Heart left ventricle (tissue), 16 donors: Measurements from ENCODE around the gene TP53AIP1. TPM values are rescaled to one million over a fixed set of nuclear protein-coding genes. Genes with fewer than 3 reads are reported as not detected.

Experiments used
- ATAC-seq, 4 donors: fragments of 200-7000 bp; cut with Tn5 transposase; one replicate each; pipeline ENCODE4 v1.9.1; 2020 to 2022; ENCODE audit warnings: moderate library complexity in 4 of 4, mild to moderate bottlenecking in 3 of 4, moderate number of reproducible peaks in 1 of 4
- DNase-seq, 5 donors: peaks; one replicate each; pipeline ENCODE4 v3.0.0-alpha.2; 2020
- H3K27ac ChIP-seq, 12 donors: fragments of 200-600 bp; sonication (generic) in 4 of 12; one replicate each; pipeline versions ENCODE4 v1.5.0 to v1.8.0; 2016 to 2022; ENCODE audit warnings: mild to moderate bottlenecking in 2 of 12
- H3K27me3 ChIP-seq, 9 donors: fragments of 200-600 bp; sonication (generic) in 2 of 9; one replicate each; pipeline versions ENCODE4 v1.5.1 to v1.8.0; 2016 to 2022; ENCODE audit warnings: mild to moderate bottlenecking in 3 of 9
- H3K36me3 ChIP-seq, 9 donors: fragments of 200-600 bp; sonication (generic) in 2 of 9; one replicate each; pipeline versions ENCODE4 v1.5.0 to v1.8.0; 2018 to 2022; ENCODE audit warnings: mild to moderate bottlenecking in 2 of 9
- H3K4me1 ChIP-seq, 12 donors: fragments of 200-600 bp; sonication (generic) in 4 of 12; one replicate each; pipeline versions ENCODE4 v1.5.0 to v1.8.0; 2016 to 2022; ENCODE audit warnings: mild to moderate bottlenecking in 3 of 12
- H3K4me3 ChIP-seq, 12 donors: fragments of 200-600 bp; sonication (generic) in 4 of 12; one replicate each; pipeline versions ENCODE4 v1.5.0 to v1.8.0; 2017 to 2022; ENCODE audit warnings: mild to moderate bottlenecking in 9 of 12, moderate library complexity in 4 of 12
- H3K9me3 ChIP-seq, 12 donors: fragments of 200-600 bp; sonication (generic) in 4 of 12; one replicate each; pipeline versions ENCODE4 v1.5.0 to v1.8.0; 2016 to 2022; ENCODE audit warnings: mild to moderate bottlenecking in 1 of 12
- POLR2A ChIP-seq, 2 donors: fragments of 450-650 bp; IDR thresholded peaks; one replicate each; pipeline ENCODE4 v1.6.1; 2017; ENCODE audit warnings: antibody characterized with exemption in 2 of 2, mild to moderate bottlenecking in 2 of 2, moderate library complexity in 2 of 2
- WGBS, 4 donors: extraction: QIAGEN DNeasy Blood & Tissue Kit in 2 of 4; methylation state at CpG; one replicate each; pipeline versions ENCODE4 v1.1.5 to v1.1.7; 2013 to 2018; 5-methylcytosine and 5-hydroxymethylcytosine counted together
- intact Hi-C, 10 donors: fragments of 100-400 bp; cut with DNase I; formaldehyde crosslinking; loops; one replicate each; pipeline versions ENCODE4 v1.11.1 to v1.14.2; 2022
- polyA plus RNA-seq, 2 donors: library from polyadenylated mRNA; stranded (reverse); fragments of 200-250 nt; gene quantifications; one replicate each; pipeline ENCODE4 v1.2.3, GENCODE V29; 2013
- total RNA-seq, 9 donors: library from RNA; depleted of rRNA in 2 of 9; stranded (reverse); fragments of >200 nt in 2 of 9; fragmentation: NEBNext Ultra II Directional in 3 of 9; extraction: Animal tissue kit (Norgen Biotek cat#: 25700) in 3 of 9; gene quantifications; one replicate each; pipeline versions ENCODE4 v1.1.0 to v1.2.4, GENCODE V29; 2016 to 2023
- TF ChIP-seq, protein P1 (sequence below), 12 donors: fragments of 200-600 bp; sonication (generic) in 4 of 12; IDR thresholded peaks; one replicate each; pipeline versions ENCODE4 v1.5.0 to v1.8.0; 2018 to 2022; ENCODE audit warnings: antibody characterized with exemption in 12 of 12, mild to moderate bottlenecking in 5 of 12
- donor health status: ischemic (EF 13 %, LVEDD 7.1; RV severe dilation, severe dysfunction).
- donor health status: healthy with polysubstance abuse.
- donor health status: DM: no; HTN: yes; CAD: no.
- donor health status: DM: no; HTN: no; CAD: no.
- donor health status: ischemic (EF 25% LVEDD 6.9; RV normal size, moderate dysfunction).
- donor health status: ischemic (EF 25% LVEDD 5.7; RV mildly dilated, moderate dysfunction).
- donor health status: healthy.
- donor health status: DM: yes; HTN: yes; CAD: no.
- donor health status: ischemic (EF 35%, LVEDD 5.7; RV mildly dilated, moderate dysfunction).
- donor health status: nonischemic (EF 11% LVEDD 7.7; RV severe dilation, severe dysfunction).
- donor health status: DM: yes; HTN: yes; CAD: no.
- donor health status: PGD.
- donor health status: ischemic (EF 29% LVEDD 5.4; RV normal size, mild dysfunction).
- donor health status: nonischemic (EF 23%, LVEDD 6.1; RV moderate dilation, normal function).

The TP53AIP1 gene
- total and polyA plus RNA-seq, 11 donors: 0.01 TPM; not detected in 10

- no peaks in the 10 kb centered on the region for H3K9me3 ChIP-seq
- H3K4me1 ChIP-seq: peaks cover 0 to 13% (median 3%) of the 10 kb centered on the region in 12 donors
- no peaks in the 10 kb centered on the region for H3K36me3 ChIP-seq
- no peaks in the 10 kb centered on the region for H3K27me3 ChIP-seq
- 75 to 83% (median 81%) methylated on average over 16 to 18 of the region's 18 CpGs for WGBS, 4 donors
- no peak for TF ChIP-seq POLR2A (IDR thresholded peaks at IDR 0.05)
- TF ChIP-seq, protein P1, sequence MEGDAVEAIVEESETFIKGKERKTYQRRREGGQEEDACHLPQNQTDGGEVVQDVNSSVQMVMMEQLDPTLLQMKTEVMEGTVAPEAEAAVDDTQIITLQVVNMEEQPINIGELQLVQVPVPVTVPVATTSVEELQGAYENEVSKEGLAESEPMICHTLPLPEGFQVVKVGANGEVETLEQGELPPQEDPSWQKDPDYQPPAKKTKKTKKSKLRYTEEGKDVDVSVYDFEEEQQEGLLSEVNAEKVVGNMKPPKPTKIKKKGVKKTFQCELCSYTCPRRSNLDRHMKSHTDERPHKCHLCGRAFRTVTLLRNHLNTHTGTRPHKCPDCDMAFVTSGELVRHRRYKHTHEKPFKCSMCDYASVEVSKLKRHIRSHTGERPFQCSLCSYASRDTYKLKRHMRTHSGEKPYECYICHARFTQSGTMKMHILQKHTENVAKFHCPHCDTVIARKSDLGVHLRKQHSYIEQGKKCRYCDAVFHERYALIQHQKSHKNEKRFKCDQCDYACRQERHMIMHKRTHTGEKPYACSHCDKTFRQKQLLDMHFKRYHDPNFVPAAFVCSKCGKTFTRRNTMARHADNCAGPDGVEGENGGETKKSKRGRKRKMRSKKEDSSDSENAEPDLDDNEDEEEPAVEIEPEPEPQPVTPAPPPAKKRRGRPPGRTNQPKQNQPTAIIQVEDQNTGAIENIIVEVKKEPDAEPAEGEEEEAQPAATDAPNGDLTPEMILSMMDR (IDR thresholded peaks at IDR 0.05): no peak
- DNase-seq (no peak), ATAC-seq (peak in 3 of 4 donors; percentile 9 to 30 (median 27))
- H3K27ac ChIP-seq: peak overlapping the region in 4 of 12 donors; percentile 16 to 63 (median 32)
- H3K4me3 ChIP-seq: no peak overlapping the region
- intact Hi-C loops: loop anchor here in 1 of 10 donors (5.0 kb wide), 1 partner anchor 43 kb away; no protein-coding TSS in a partner anchor
Measured at GRCh38 chr11:128914216-128915148, 28.2 kb downstream of the TP53AIP1 start.

- no peak for DNase-seq
- Histone ChIP-seq H3K27ac (no peak overlapping the region), H3K4me1 (peaks cover 0 to 20% (median 10%) of the 10 kb centered on the region in 12 donors), H3K27me3 (no peaks in the 10 kb centered on the region), H3K36me3 (no peaks in the 10 kb centered on the region), H3K9me3 (no peaks in the 10 kb centered on the region), H3K4me3 (no peak overlapping the region)
- no peak for ATAC-seq
- WGBS, 4 donors: 70 to 80% (median 75%) methylated on average over 1 to 5 of the region's 5 CpGs
- intact Hi-C loops: loop anchor here in 1 of 10 donors (2.0 kb wide), 1 partner anchor 39 kb away; no protein-coding TSS in a partner anchor
- TF ChIP-seq, protein P1 (IDR thresholded peaks at IDR 0.05): no peak
- TF ChIP-seq POLR2A (IDR thresholded peaks at IDR 0.05): no peak
Measured at GRCh38 chr11:128913806-128914205, 28.9 kb downstream of the TP53AIP1 start.

DNA sequence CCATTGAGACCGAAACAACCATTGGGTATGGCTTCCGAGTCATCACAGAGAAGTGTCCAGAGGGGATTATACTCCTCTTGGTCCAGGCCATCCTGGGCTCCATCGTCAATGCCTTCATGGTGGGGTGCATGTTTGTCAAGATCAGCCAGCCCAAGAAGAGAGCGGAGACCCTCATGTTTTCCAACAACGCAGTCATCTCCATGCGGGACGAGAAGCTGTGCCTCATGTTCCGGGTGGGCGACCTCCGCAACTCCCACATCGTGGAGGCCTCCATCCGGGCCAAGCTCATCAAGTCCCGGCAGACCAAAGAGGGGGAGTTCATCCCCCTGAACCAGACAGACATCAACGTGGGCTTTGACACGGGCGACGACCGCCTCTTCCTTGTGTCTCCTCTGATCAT lies 31.0 kb downstream of the TP53AIP1 start:
- Histone ChIP-seq H3K36me3 (no peaks in the 10 kb centered on the region), H3K27ac (no peak overlapping the region), H3K4me3 (no peak overlapping the region), H3K4me1 (peaks cover 0 to 29% (median 17%) of the 10 kb centered on the region in 12 donors), H3K27me3 (no peaks in the 10 kb centered on the region), H3K9me3 (no peaks in the 10 kb centered on the region)
- DNase-seq (no peak), ATAC-seq (no peak)
- 97 to 98% (median 97%) methylated on average over 17 to 18 of the region's 18 CpGs for WGBS, 4 donors
- no peak for TF ChIP-seq POLR2A (IDR thresholded peaks at IDR 0.05)
- TF ChIP-seq, protein P1 (IDR thresholded peaks at IDR 0.05): no peak
- intact Hi-C loops: loop anchor here in 1 of 10 donors (2.0 kb wide), 1 partner anchor 41 kb away; no protein-coding TSS in a partner anchor

DNA sequence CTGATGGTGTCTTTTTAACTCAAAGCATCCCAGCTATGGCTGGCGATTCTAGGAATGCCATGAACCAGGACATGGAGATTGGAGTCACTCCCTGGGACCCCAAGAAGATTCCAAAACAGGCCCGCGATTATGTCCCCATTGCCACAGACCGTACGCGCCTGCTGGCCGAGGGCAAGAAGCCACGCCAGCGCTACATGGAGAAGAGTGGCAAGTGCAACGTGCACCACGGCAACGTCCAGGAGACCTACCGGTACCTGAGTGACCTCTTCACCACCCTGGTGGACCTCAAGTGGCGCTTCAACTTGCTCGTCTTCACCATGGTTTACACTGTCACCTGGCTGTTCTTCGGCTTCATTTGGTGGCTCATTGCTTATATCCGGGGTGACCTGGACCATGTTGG lies 31.4 kb downstream of the TP53AIP1 start:
- Histone ChIP-seq H3K27me3 (peaks cover 0 to under 1% (median 0%) of the 10 kb centered on the region in 9 donors), H3K4me1 (peaks cover 0 to 34% (median 17%) of the 10 kb centered on the region in 12 donors), H3K4me3 (no peak overlapping the region), H3K36me3 (no peaks in the 10 kb centered on the region), H3K9me3 (no peaks in the 10 kb centered on the region), H3K27ac (no peak overlapping the region)
- no peak for DNase-seq
- TF ChIP-seq, protein P1 (IDR thresholded peaks at IDR 0.05): no peak
- no peak for TF ChIP-seq POLR2A (IDR thresholded peaks at IDR 0.05)
- ATAC-seq: no peak
- intact Hi-C loops: no loop called here
- WGBS, 4 donors: 97 to 99% (median 98%) methylated on average over 17 of the region's 17 CpGs
